ENCODE results near the gene SPATA3.

SPATA3 gene

DNA sequence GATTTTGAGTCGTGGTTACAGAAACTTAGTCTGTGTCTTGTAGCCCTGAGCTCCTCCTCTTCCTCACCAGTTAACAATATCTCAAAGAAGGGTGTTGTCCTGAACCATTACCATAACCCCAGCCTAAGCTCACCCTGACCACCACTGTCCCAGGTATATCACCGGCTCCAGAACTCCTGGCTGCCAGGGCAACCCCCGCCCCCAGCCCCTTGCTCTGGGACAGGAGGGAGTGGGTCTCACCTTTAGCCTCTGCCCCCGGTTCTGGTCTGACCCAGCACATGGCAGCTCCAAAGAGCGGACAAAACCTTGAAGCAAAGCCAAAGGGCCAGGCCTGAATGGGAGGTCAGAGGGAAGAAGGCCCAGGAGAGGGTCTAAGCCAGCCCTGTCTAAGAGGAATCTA, 55.2 kb downstream of the SPATA3 start:
- no peak for DNase-seq

- peak; percentile 85 for DNase-seq
Measured at GRCh38 chr2:231052494-231053451, 56.9 kb downstream of the SPATA3 start.

DNA sequence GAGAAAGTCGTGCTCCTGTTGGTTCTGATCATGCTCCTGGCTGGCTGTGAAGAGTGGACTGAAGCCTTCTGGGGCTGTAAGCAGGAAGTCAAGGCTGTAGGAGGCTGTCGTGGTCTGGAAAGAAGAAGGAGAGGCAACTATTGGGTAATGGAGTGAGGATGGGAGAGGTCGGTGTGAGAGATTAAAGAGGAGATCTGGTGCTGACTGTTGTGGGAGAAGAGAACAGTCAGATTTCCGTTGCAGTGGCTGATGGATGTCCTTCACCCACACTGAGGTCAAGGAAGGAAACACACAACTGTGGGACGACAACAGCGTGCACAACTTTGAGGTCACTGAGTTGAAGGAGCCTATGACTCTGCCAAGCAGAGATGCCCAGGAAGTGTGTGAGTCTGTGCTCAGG, 57.9 kb downstream of the SPATA3 start:
- no peak for DNase-seq

DNA sequence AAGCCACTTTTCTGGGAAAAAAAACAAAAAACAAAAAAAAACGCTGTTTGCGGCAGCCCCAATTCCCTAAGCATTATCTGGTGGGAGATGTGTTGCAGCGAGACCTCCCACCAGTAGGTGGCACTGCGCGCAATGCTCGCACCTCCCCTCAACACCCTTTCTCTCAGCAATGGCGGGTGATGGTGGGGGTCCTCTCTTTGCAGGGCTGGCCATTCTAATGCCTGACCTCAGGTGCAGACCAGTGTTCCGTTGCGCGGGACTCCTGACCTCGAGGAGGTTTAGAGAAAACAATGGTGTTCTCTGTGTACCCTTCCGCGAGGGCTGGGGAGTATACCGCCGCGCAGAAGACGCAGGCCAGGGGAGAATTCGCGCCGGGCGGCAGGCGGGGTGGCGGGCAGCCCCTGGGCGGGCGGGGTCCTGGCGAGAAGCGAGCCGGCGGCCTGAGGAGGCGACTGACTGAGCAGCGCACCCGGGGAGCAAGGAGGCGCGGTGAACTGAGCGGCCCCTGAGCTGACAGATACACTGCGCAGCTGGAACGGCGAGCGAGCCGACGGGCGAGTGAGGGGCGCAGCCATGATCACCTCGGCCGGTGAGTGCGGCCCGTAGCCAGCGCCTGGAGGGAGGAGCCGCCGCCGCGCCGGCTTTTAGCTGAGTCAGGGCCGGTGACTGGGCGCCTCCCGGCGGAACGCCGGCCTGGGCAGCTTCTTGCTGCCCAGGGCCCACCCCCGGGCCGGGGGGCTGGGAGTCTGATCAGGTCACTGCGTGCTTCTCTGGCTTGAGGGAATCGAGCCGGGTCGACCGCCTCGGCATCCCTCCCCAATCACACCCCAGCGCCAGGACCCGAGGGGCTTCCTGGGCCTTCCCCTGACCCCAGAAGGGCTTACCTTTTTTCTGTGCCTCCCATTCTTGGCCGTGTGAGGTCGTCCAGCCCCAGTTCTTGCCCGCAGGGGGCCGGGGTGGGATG, 60.8 kb downstream of the SPATA3 start, which contains the start of gene PSMD1:
PSMD1 (plus strand) TSS at position 415 of the 964 bp plus-strand sequence; CDS start at position 574, 159 bp downstream.
- DNase-seq: peak; percentile 89

DNA sequence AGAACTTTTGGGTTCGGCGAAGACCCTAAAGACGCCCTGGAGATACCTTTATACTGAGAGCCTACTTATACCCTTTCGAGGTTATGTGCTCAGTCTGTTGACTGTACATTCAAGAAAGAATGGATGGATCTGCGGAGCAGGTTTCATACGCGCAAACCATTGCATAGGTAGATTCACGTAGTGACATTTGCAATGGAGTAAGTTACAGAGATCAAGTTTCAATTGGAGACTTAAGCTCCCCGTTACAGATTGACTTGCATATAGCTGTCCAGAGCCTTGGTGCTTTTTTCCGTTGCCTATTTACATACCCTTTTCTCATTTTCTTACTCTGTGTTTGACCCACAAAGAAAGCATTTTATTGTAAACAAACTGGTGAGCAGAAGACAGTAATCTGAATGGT, 61.7 kb downstream of the SPATA3 start:
- no peak for DNase-seq

All from RPMI8226 (cell line).